OCI-M1 (cell line): ENCODE results near the gene SEPHS2.
A peak's percentile ranks its signal among the peaks of the same experiment; 100 is the strongest.
"Not testable (repeated sequence)": the region's sequence is repeated elsewhere in the genome, so short reads cannot be mapped to it uniquely, and the experiment has no call there.

Experiments
- DNase-seq: peaks from one replicate; lab custom pipeline; 2025; lab: John Stamatoyannopoulos, UW

The SEPHS2 gene

DNA sequence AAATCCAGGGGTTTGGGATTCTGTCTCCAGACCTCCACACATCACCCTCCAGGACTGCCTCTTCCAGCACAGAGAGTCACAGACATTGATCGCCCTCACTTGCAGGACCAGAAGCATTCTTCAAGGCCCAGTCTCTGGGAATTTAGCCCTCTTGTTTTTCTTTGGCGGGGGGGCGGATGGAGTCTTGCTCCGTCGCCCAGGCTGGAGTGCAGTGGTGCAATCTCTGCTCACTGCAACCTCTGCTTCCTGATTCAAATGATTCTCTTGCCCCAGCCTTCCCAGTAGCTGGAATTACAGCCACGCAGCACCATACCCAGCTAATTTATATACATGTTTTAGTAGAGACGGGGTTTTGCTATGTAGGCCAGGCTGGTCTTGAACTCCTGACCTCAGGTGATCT, 18.4 kb upstream of the SEPHS2 start:
- DNase-seq = no peak

DNA sequence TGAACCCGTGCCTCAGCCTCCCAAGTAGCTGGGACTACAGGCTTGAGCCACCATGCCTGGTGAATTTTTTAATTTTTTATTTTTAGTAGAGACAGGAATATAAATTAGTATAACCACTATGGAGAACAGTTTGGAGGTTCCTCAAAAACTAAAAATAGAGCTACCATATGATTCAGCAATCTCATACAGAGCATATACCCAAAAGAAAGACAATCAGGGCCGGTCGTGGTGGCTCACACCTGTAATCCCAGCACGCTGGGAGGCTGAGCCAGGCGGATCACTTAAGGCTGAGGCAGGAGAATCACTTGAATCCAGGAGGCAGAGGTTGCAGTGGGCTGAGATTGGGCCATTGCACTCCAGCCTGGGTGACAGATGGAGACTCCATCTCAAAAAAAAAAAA, 15.8 kb upstream of the SEPHS2 start:
- not testable (repeated sequence) for DNase-seq

DNA sequence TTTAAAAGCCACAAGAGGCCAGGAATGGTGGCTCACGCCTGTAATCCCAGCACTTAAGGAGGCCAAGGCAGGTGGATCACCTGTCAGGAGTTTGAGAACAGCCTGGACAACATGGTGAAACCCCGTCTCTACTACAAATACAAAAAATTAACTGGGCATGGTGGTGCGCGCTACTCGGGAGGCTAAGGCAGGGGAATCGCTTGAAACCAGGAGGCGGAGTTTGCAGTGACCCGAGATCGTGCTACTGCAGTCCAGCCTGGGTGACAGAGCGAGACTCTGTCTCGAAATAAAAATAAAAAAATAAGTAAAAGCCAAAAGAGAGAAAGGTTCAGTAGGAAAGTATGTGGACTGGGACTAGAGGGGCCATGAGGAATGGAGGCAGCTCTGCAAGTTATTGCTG, 13.8 kb upstream of the SEPHS2 start:
- DNase-seq = no peak

DNA sequence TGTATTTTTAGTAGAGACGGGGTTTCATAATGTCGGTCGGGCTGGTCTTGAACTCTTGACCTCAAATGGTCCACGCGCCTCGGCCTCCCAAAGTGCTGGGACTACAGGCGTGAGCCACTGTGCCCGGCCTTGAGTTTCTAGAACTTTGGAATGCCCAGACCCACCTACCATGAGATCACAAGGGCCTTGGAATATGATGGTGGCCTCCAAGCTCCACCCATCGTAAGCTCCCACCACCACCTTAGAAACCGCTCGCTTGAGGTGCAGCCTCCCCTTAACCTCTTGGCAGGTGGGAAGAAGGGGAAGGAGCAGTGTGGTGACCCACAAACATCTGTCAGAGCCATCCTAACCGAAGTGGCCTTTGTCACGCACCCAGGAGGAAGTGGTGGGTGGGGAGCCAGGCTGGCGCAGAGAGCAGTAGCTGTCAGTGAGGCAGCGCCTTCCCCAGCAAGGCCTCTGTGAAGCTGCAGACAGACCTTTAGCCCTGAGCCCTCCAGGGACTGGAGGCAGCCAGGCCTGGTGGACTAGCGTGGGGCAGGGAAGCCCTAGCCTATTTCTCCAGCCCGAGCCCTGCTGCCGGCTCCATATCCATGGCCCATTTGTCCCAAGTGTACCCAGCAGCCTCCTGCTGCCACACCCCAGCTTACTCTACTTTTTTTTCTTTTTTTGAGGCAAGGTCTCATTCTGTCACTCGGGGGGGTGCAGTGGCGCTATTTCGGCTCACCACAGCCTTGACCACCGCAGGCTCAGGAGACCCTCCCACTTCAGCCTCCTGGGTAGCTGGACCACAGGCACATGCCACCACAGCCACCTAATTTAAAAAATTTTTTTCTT, 13.1 kb upstream of the SEPHS2 start:
- DNase-seq = peak; percentile 87

DNA sequence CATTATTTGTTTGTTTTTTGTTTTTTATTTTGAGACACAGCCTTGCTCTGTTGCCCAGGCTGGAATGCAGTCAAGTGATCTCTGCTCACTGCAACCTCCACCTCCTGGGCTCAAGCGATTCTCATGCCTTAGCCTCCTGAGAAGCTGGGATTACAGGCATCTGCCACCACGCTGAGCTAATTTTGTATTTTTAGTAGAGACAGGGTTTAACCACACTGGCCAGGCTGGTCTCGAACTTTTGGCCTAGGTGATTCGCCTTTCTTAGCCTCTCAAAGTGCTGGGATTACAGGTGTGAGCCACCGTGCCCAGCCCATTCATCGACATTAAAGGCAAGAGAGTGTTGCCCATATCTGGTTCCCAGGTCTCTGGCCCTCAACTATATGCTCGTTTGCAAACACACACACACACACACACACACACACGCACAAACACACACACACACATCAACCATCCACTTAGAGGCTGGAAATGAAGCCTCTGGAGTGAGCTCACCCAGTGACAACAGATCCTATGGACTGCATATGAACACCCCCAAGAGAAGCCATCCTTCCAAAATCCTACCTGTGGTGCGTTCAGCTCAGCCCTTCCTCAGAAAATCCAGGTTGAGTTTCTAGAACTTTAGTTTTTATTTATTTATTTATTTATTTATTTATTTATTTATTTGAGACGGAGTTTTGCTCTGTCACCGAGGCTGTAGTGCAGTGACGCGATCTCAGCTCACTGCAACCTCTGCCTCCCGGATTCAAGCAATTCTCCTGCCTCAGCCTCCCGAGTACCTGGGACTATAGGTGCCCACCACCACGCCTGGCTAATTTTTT, 12.3 kb upstream of the SEPHS2 start:
- DNase-seq = no peak

DNA sequence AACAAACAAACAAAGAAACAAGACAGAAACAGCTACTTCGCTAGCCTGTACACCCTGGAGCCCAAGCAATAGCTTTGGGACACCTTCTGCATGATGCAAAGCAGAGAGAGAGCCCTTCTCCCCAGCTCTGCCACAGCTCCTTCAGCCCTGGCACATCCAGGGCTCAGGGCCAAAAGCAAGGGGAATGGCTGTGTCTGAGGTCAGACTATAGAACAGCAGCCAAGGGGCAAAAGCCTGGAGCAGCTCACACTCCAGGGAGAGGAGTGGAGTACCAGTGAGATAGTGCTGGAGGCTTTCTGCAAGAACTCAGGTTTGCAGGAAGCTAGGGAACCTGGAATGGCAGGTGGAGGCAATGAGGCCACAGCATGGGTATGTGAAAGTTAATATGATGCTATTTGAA, 11.6 kb upstream of the SEPHS2 start:
- DNase-seq = no peak

DNA sequence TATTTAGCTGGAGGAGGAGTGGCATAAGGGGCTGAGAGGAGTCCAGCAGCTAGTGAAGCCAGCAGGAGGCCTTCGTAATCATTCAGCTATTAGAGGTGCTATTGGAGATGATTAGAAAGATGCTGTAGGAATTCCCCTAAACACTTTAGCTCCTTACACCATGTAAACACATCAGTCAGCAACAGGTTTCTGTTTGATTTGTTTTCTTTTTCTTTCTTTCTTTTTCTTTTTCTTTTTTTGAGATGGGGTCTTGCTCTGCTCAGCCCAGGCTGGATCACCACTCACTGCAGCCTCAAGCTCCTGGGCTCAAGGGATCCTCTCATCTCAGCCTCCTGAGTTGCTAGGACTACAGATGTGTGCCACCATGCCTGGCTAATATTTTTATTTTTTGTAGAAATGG, 10.6 kb upstream of the SEPHS2 start:
- no peak for DNase-seq

DNA sequence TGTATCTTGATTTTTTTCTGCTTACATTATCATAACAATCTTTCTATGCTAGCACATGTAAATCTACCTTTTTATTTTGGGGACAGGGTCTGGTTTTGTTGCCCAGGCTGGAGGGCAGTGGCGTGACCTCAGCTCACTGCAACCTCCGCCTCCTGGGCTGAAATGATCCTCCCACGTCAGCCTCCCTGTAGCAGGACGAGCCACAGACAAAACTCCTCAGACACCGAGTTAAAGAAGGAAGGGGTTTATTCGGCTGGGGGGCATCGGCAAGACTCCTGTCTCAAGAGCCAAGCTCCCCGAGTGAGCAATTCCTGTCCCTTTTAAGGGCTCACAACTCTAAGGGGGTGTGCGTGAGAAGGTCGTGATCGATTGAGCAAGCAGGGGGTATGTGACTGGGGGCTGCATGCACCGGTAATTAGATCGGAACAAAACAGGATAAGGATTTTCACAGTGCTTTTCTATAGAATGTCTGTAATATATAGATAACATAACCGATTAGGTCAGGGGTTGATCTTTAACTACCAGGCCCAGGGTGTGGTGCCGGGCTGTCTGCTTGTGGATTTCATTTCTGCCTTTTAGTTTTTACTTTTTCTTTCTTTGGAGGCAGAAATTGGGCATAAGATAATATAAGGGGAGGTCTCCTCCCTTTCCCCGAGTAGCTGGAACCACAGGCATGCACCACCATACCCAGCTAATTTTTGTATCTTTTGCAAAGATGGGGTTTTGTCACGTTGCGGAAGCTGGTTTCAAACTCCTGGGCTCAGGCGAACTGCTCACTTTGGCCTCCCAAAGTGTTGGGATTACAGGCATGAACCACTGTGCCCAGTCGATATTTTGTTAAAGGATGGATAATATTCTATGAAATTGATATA, 7.3 kb upstream of the SEPHS2 start:
- peak; percentile 91 for DNase-seq

DNA sequence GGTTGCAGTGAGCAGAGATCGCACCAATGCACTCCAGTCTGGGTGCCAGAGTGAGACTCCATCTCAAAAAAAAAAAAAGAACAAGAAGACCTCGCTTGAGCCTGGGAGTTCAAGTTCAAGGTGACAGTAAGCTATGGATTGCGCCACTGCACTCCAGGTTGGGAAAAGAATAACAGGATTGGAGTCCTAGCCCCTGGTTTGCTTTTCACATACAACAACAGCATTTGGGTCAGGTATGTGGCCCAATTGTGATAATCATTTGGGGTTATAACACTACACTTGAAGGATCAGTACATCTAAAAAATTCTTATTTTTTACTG, 3.4 kb upstream of the SEPHS2 start:
- DNase-seq = no peak

DNA sequence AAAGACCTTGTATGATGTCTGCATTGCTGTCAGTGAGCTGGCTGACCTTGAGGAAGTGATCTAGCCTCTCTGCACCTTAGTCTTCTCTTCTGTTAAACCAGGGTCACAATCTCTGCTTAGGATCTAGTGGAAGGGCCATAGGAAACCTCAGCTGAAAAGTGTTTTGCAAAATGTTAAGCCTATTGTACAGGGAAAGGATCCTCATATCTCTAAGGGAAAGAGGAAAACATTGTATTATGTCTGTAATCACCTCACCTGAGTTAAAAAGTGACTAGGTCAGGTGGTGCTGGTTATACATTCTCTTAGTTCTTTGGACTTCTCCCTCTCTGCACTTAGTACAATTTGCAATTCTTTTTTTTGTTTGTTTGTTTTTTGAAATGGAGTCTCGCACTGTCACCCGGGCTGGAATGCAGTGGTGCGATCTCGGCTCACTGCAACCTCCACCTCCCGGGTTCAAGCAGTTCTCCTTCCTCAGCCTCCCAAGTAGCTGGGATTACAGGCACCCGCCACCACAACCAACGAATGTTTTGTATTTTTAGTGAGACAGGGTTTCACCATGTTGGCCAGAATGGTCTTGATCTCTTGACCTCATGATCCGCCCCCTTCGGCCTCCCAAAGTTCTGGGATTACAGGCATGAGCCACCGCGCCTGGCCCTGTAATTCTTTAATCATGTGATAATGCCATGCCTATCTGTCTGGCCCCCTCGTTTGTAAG, 2.0 kb upstream of the SEPHS2 start:
- DNase-seq = peak; percentile 45

DNA sequence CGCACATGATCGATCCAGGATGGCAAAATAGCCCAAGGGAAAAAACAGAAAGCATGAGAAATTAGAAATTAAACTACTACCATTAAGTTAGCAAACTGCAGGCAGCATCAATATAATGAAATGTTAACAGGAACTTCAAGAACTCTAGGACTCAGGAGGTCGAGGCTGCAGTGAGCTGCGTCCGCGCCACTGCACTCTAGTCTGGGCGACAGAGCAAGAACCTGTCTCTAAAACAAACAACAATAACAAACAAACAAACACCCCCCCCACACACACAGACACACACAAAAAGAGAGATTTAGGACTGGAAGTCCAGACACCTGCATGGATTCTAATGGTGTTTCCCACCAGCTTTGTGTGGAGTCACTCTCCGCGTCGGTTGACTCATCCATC, 525 bp upstream of the SEPHS2 start:
- no peak for DNase-seq

DNA sequence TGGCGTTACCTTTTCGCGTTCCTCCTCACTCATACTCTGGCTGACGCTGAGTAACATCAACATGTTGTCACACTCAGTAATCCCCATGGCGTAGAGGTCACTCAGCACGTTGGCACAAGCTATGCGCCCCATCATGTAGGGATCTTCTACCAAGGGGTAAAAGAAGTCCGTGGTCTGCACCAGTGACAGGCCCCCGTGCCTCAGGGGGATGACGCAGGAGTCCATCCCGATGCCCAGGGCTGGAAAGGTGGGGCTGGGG, 596 bp downstream of the SEPHS2 start:
- no peak for DNase-seq

DNA sequence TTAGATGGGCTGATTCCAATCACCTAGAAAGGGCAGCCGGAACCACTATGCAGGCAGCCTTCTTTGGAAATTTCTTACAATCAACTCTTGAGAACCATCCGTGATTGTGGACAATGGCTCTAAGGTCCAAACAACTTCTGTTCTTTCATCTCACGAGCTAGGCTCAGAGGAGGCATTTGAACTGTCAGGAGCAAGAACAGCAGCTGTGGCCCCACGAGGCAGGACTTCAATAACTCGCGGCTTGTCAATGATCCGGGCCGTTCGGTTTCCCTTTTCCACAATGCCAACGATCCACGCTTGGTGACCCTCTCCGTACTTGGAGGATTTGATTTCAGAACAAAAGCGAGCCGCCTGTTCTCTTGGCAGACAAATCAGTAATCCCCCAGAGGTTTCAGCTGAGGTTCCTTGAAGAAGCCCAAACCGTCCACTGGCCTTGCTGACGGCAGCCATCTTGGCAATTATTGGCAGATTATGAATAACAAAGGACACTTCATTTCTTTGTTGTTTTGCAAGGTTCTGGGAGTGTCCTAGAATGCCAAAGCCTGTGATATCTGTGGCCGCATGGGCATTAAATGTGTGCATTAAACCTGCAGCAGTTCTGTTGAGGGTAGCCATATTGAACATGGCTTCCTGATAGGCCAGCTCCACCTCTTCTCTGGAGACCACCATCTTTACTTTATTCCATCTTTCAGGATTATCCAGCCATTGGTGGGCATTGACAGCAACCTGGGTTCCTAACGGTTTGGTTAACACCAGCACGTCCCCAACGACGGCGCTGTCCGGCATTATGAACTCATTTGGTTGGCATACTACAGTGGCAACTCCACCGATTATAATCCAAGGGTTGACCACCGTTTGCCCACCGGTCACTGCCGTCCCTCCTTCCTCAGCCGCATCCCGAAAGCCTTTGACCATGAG, 1.2 kb downstream of the SEPHS2 start:
- peak; percentile 63 for DNase-seq

DNA sequence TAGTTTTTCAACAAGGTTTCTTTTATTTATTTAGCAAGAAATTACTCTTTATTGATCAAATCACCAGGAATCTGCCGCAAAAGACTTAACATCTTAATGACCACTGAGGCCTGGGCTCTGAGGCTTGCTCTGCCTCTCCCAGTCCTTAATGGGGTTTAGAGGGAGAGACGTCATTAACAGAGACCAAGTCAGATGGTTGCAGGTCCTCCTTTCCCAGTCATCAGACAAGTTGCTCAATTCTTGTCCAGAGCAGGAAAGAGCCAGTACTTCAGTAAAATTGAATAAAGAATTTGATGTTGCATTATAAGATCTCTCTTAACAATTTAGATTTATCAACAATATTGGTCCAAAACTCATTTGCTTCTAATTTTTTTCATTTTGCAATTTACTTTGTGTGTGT, 2.0 kb downstream of the SEPHS2 start:
- DNase-seq = no peak

DNA sequence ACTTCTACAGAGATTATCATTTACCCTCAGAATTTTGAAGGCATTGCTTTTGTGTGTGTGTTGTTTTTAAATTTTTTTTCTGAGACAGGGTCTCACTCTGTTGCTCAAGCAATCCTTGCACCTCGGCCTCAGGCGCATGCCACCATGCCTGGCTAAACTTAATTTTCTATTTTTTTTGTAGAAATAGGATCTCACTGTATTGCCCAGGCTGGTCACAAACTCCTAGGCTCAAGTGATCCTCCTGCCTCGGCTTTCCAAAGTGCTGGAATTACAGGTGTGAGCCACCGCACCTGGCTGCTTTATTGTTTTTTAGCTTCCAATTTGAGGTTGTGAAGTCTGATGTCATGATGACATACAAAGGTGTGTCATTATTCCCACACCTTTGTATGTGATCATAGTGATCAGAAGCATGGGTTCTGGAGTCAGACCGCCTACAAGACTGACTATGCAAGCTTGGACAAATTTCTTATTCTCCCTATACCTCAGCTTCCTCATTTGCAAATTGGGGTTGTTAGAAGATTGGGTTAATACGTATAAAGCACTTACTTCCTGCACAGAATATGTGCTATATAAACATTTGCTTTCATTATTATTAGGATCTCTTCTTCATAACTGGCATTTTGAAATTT, 5.8 kb downstream of the SEPHS2 start:
- no peak for DNase-seq

DNA sequence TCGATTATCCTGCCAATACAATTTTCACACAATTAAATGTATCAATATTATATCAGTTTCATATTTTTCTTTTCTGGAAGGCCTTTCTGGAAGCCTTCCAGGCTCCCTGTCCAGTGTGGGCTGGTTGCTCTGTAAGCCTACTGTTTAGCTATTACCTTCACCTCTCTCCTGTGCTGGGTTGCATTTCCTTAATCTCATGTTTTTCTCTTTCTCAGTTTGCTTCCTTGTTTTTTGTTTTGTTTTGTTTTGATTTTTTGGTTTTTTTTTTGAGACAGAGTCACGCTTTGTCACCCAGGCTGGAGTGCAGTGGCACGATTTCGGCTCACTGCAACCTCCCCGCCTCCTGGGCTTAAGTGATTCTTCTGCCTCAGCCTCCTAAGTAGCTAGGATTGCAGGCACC, 6.8 kb downstream of the SEPHS2 start:
- DNase-seq = no peak

DNA sequence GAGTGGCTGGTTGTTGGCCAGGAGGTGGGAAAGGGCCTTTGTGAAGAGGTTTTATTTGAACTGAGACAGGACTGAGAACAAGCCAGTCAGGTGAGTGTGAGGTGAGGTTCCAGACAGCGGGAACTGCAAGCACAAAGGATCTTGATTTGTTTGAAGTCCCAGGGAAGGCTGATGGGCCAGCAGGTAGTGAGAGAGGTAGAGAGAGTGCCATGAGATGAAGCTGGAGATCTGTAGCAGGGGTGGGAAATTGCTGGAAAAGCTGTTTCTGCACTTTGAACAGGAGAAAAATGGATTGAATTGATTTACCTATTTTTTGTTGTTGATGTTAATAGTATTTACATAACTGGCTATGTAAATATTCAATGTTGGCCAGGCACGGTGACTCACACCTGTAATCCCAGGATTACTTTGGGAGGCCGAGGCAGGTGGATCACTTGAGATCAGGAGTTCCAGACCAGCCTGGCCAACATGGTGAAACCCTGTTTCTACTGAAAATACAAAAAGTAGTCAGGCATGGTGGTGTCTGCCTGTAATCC, 8.1 kb downstream of the SEPHS2 start:
- no peak for DNase-seq

DNA sequence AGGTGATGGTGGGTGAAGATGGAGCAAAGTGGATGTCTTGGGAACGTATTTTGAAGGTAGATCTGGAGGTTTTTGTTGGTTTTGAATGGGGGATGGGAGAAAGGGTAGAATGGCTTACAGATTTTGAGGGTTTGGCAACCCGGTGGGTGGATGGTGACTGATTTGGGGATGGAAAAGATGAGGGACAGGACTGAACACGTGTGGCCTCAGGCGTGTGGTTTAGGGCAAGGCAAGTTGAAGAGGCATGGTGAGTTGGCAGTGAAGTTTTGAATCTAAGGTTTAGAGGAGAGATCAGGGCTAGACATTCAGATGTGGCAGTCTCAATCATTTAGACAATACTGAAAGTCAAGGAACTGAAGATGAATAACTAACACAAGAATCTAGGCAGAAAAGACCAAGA, 10.8 kb downstream of the SEPHS2 start:
- no peak for DNase-seq

DNA sequence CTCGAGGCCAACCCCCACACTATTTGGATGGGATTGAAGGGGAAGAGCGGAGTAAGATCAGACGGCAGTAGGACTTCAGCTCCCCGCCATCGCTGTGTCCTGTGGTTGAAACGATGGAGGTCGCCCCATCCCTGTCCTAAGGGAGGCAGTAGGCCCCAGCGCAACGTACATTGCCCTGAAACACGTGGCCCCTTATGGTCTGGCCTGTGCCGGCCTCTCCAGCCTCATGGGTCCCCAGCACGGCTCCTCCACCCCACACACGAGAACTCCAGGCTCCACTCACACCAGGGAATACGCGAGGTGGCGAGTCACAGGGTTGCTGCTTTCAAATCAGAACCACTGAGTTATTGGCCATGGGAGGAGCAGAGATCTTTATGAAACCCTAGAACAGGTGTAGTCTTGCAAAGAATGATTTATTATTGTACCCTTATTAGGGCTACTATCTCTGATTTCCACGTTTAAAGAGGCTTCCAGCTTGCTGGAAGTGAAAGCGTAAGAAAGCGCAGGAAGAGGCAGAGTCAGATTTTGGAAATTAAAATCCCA, 15.2 kb downstream of the SEPHS2 start:
- DNase-seq = no peak
